HG02571 (cell line): ENCODE measurements around the gene BAIAP2.

ENCODE experiments used
- ATAC-seq: cut with Tn5 transposase; IDR thresholded peaks from one replicate; pipeline ENCODE4 v1.9.1; 2021; ENCODE audit warnings: mild to moderate bottlenecking, moderate library complexity; ENCODE audit not compliant: unreplicated experiment

BAIAP2 gene

GRCh38 chr17:81036197-81036941 is 1.4 kb downstream of the BAIAP2 start:
- ATAC-seq: no peak

GRCh38 chr17:81037026-81037797 is 2.3 kb downstream of the BAIAP2 start:
- no peak for ATAC-seq

GRCh38 chr17:81037798-81038733 is 3.1 kb downstream of the BAIAP2 start:
- ATAC-seq: no peak

GRCh38 chr17:81039096-81039495 is 4.1 kb downstream of the BAIAP2 start:
- ATAC-seq: no peak

GRCh38 chr17:81039854-81040758 is 5.2 kb downstream of the BAIAP2 start:
- ATAC-seq: no peak

- no peak for ATAC-seq
Observed at GRCh38 chr17:81040791-81041337, 5.9 kb downstream of the BAIAP2 start.

GRCh38 chr17:81042606-81043005 is 7.7 kb downstream of the BAIAP2 start:
- ATAC-seq: no peak

GRCh38 chr17:81043319-81043724 is 8.4 kb downstream of the BAIAP2 start:
- ATAC-seq: no peak

GRCh38 chr17:81043725-81044427 is 8.9 kb downstream of the BAIAP2 start:
- ATAC-seq: no peak

GRCh38 chr17:81044428-81044763 is 9.4 kb downstream of the BAIAP2 start:
- ATAC-seq: no peak

- no peak for ATAC-seq
Observed at GRCh38 chr17:81044764-81045589, 10.0 kb downstream of the BAIAP2 start.

- no peak for ATAC-seq
Observed at GRCh38 chr17:81045590-81046095, 10.7 kb downstream of the BAIAP2 start.

GRCh38 chr17:81046132-81046769 is 11.3 kb downstream of the BAIAP2 start:
- no peak for ATAC-seq

- no peak for ATAC-seq
Observed at GRCh38 chr17:81046770-81047359, 11.9 kb downstream of the BAIAP2 start.

- ATAC-seq: no peak
Observed at GRCh38 chr17:81048827-81049371, 13.9 kb downstream of the BAIAP2 start.

GRCh38 chr17:81049372-81049911 is 14.5 kb downstream of the BAIAP2 start:
- no peak for ATAC-seq
